GM20000 (cell line): ENCODE measurements around the gene SNAPIN.

ENCODE experiments used
- DNase-seq: peaks from one replicate; pipeline ENCODE4 v3.0.0; 2012; ENCODE audit warnings: low spot score
- CTCF ChIP-seq: IDR thresholded peaks from 2 replicates; pipeline ENCODE4 v1.5.1; 2012; ENCODE audit warnings: mild to moderate bottlenecking, control low read depth; ENCODE audit errors: extremely low read depth, missing control alignments

Gene SNAPIN

GRCh38 chr1:153682730-153683129, 24.2 kb downstream of the SNAPIN start:
- no peak for TF ChIP-seq CTCF
- no peak for DNase-seq

DNA sequence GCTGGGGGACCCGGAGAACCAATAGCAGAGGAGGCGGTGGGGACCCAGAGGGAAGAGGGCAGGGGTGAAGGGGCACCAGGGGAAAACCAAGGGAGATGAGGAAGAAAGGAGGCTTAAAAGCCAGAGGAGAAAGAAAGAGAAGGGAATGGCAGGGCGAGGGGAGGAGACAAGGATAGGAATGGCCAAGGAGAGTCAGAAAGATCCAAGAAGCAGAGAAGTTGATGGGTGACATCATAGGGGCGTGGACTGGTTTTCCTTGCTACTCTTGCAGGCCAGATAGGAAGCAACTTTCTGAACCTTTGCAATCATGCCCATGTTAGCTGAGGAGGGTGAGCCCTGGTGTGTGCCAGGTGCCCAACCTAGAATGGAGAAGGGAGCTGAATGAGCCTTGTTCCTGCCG, 25.4 kb downstream of the SNAPIN start:
- TF ChIP-seq CTCF, result no peak
- no peak for DNase-seq

DNA sequence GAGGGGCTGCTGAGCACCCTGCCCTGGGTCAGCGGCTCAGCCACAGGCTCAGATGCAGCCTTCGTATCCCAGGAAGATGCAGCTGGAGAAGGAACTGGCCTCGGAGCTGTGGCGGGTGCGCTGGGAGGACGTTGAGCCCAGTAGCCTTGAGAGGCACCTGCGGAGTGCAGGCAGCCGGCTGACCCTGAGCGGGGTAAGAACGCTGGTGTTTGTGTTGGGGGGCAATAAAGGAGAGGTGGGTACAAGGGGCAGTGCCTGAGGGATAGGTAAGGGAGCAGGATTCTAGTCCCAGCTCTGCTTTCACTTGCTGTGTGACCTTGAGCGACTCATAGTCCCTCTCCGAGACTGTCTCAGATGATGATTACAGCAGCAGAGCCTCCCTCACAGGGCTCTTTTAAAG, 26.4 kb downstream of the SNAPIN start:
- no peak for DNase-seq
- TF ChIP-seq CTCF, result no peak

GRCh38 chr1:153685544-153686340, 27.2 kb downstream of the SNAPIN start:
- TF ChIP-seq CTCF, result no peak

DNA sequence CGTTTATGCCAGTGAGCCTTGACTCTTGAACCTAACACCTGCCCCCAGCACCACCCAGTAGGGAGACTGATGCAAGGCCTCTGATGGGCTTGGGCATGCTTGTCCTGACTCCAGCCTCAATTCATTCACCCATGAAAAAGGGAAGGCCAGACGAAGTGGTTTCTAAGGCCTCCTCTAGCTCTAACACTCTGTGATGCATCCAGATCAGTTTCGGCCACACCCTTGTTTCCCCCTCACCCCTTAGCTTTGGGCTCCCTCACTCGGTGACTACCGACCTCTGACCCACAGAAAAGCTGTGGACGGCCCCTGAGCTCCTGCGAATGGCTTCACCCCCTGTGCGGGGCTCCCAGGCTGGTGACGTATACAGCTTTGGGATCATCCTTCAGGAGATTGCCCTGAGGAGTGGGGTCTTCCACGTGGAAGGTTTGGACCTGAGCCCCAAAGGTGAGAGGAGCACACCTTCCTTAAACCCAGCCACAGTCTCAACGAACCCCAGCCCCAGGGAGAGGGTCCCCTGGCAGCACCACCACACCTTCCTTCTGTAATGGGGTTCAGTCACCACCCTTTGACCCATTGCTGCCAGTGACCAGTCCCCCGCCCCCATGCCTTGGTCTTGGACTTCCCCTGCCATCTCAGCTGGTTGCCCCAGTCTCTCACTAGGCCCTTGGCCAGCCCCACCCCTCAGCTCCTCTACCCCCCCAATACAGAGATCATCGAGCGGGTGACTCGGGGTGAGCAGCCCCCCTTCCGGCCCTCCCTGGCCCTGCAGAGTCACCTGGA, 29.0 kb downstream of the SNAPIN start:
- TF ChIP-seq CTCF, result no peak
- DNase-seq, result no peak

More at GRCh38 chr1:153685544-153686340, 27.2 kb downstream of the SNAPIN start:
- no peak for DNase-seq

DNA sequence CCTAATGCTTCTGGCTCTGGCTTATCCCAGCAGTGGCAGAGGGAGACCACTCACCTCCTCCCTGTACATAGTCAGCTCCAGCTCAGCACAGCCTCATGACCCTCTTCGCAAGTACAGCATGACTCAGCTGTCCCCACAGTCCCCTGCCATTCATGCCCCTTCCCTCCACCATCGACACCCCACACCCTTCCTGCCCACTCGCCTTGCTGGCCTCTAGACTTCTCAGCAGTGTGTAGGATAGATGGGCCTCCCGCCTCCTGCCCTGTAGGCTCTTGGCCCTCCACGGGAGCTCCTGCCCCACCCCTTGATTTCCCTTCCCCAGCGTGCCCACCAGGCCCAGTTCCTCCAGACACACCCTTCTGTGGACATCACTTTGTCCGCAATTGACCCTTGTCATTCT, 29.8 kb downstream of the SNAPIN start:
- DNase-seq, result no peak
- TF ChIP-seq CTCF, result no peak

DNA sequence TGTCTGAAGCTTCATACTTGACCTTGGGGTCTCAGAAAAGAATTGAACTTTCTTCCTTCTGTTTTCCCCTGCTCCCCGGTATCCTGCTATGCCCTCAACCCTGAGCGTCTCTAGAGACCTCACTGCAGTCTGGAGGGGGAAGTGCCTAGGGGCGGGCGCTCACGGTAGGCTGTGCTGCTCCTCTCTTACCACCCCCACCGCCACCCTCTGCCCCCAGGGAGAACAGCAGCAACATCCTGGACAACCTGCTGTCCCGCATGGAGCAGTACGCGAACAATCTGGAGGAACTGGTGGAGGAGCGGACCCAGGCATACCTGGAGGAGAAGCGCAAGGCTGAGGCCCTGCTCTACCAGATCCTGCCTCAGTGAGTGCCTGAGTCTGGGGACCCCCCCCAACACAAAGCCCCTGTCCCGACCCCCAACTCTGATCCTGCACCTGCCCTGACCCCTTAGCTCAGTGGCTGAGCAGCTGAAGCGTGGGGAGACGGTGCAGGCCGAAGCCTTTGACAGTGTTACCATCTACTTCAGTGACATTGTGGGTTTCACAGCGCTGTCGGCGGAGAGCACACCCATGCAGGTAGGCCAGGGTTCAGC, 30.3 kb downstream of the SNAPIN start:
- no peak for TF ChIP-seq CTCF
- no peak for DNase-seq
